NCI-H1436 treated with DMSO at 0.1 percent for 48 hours (cell line): ENCODE measurements around the gene PLCB2.

ENCODE experiments used
- DNase-seq: peaks from one replicate; lab custom pipeline; 2025; lab: John Stamatoyannopoulos, UW

Gene PLCB2

GRCh38 chr15:40269604-40270003, 38.1 kb downstream of the PLCB2 start:
- DNase-seq, result no peak

GRCh38 chr15:40267670-40268069, 40.1 kb downstream of the PLCB2 start:
- no peak for DNase-seq

- no peak for DNase-seq
Measured at GRCh38 chr15:40266828-40267304, 40.9 kb downstream of the PLCB2 start.

- DNase-seq, result no peak
Measured at GRCh38 chr15:40265875-40266274, 41.9 kb downstream of the PLCB2 start.

- DNase-seq, result no peak
Measured at GRCh38 chr15:40265355-40265754, 42.4 kb downstream of the PLCB2 start.

- no peak for DNase-seq
Measured at GRCh38 chr15:40264321-40265153, 43.2 kb downstream of the PLCB2 start.

- no peak for DNase-seq
Measured at GRCh38 chr15:40263024-40263754, 44.5 kb downstream of the PLCB2 start.

- no peak for DNase-seq
Measured at GRCh38 chr15:40259021-40259420, 48.7 kb downstream of the PLCB2 start.

- no peak for DNase-seq
Measured at GRCh38 chr15:40258544-40258943, 49.2 kb downstream of the PLCB2 start.

GRCh38 chr15:40257656-40258450, 49.9 kb downstream of the PLCB2 start:
- no peak for DNase-seq

- no peak for DNase-seq
Measured at GRCh38 chr15:40256638-40257235, 51.0 kb downstream of the PLCB2 start.

- DNase-seq, result no peak
Measured at GRCh38 chr15:40255033-40255432, 52.7 kb downstream of the PLCB2 start.

- no peak for DNase-seq
Measured at GRCh38 chr15:40254452-40254851, 53.3 kb downstream of the PLCB2 start.

- no peak for DNase-seq
Measured at GRCh38 chr15:40253167-40253790, 54.5 kb downstream of the PLCB2 start.

GRCh38 chr15:40252438-40253166, 55.1 kb downstream of the PLCB2 start:
- no peak for DNase-seq

- no peak for DNase-seq
Measured at GRCh38 chr15:40252141-40252437, 55.6 kb downstream of the PLCB2 start.

GRCh38 chr15:40251486-40252140, 56.1 kb downstream of the PLCB2 start:
- no peak for DNase-seq

- no peak for DNase-seq
Measured at GRCh38 chr15:40250771-40251483, 56.8 kb downstream of the PLCB2 start.

- no peak for DNase-seq
Measured at GRCh38 chr15:40250304-40250656, 57.5 kb downstream of the PLCB2 start.
